HG03280 (cell line): Measurements from ENCODE around the gene NCF1.
"Not testable (repeated sequence)": the region's sequence is repeated elsewhere in the genome, so short reads cannot be mapped to it uniquely, and the experiment has no call there.

Source experiments
- ATAC-seq: cut with Tn5 transposase; IDR thresholded peaks from one replicate; pipeline ENCODE4 v1.9.1; 2021; ENCODE audit warnings: mild to moderate bottlenecking, moderate library complexity; ENCODE audit not compliant: unreplicated experiment

NCF1 gene

DNA sequence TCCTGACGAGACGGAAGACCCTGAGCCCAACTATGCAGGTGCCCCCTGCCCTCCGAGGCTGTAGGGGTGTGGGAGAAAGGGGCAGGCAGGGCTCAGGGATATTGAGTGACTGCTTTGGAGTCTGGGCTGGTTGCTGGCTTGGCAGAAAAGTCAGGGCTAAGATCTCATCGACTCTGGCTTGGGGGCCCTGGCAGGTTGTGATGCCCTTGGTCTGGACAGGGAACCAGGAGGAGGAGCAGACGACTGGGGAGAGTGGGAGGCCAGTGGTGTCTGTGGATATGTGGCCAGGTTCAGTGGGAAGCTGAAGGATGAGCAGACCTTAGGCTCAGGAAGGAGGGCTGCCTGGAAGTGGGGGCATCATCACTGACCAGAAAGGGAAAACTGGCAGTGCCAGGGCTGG, 9.8 kb downstream of the NCF1 start:
- not testable (repeated sequence) for ATAC-seq

DNA sequence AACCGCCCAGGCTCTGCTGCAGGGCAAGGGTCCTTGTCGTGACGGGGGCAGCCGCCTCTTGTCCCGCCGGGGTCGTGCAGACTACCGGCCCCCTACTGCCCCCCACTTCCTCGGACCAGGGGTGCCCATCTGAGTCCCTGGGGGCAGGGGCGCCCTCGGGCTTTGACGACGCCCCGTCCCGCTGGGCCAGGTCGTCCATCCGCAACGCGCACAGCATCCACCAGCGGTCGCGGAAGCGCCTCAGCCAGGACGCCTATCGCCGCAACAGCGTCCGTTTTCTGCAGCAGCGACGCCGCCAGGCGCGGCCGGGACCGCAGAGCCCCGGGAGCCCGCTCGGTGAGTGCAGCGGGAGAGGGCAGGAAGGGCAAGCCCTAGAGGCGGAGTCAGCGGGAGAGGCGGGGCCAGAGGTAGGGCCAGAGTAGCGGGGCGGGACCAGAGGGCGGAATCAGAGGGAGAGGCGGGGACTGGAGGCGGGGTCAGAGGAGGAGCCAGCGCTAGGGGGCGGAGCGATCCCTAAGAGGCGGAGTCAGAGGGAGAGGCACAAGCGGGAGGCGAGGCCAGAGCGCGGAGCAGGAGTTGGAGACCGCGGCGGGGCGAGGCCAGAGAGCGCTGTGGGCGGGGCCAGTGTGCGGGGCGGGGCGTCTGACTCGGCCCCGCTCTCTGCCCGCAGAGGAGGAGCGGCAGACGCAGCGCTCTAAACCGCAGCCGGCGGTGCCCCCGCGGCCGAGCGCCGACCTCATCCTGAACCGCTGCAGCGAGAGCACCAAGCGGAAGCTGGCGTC, 14.7 kb downstream of the NCF1 start:
- peak; percentile 88 for ATAC-seq

DNA sequence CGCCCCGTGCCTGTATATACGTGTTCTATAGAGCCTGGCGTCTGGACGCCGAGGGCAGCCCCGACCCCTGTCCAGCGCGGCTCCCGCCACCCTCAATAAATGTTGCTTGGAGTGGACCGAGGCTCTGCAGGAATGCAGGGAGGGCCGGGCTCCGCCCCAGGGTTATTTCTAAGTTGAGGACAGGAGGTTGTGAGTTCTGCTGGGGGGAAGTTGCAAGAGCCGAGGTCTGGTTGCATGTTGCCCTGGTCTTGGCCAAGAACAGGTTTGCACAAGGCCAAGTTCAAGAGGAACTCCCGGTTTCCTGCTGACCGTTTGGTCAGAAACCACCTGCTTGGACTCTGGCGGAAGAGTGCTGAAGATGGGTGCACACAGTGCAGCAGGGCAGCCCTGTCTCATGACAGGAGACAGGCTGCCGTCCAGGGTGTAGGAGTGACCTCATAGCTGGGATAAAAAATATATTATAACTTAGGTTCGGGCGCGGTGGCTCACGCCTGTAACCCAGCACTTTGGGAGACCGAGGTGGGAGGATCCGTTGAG, 15.5 kb downstream of the NCF1 start:
- not testable (repeated sequence) for ATAC-seq

DNA sequence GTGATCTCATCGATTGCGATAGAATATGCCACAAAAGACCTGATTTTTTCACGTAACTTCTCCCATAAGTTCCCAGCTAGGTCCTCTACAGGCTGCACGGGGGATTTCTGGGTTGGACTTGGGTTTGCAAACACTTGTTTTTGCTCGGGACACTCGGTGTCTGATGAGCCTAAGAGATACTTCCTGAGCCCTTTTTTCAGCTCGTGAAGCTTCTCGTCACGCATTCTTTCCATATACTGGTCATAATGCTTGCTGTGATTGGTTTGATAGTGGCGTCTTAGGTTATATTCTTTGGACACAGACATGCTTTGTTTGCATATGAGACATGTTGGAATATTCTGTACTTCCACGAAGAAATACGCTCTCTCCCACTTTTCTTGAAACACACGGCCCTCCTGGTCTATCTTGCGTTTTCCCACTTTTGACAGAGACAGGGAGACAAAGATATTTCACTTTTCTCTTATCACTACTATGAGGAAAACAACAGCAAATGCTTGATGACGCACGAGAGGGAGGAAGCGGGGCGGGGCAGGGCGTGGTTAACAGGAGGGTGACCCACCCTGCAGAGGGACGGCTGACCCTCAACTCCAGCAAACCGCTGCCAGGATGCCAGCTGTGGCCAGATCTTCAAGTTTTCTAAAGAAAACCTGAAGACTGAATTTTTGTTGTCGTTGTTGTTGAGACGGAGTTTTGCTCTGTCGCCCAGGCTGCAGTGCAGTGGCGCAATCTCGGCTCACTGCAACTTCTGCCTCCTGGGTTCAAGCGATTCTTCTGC, 24.2 kb downstream of the NCF1 start:
- ATAC-seq: not testable (repeated sequence)

DNA sequence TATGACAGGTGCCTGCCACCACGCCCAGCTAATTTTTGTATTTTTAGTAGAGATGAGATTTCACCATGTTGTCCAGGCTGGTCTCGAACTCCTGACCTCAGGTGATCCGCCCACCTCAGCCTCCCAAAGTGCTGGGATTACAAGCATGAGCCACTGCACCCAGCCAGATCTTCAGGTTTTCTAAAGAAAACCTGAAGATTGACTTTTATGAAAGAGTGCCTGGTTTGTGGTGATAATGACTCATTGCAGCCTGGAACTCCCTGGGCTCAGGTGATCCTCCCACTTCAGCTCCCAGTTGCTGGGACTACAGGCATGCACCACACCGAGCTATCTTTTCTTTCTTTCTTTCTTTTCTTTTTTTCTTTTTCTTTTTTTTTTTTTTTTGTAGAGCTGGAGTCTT, 24.8 kb downstream of the NCF1 start:
- ATAC-seq: not testable (repeated sequence)

DNA sequence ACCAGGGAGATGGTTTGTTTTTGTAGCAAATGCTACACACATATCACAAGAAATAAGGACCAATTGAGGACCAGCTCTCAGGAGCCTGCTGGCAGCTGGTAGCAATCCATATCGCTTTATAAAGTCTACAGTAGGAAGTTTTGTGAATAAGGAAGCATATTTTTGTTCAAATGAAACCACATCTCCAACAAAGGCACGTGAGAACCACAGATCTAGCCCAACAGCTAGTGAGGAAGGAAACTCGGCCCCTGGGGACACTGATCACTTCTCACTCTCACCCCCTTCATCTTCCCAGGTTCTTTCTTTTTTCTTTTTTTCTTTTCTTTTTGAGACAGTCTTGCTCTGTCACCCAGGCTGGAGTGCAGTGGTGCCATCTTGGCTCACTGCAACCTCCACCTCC, 42.1 kb downstream of the NCF1 start:
- not testable (repeated sequence) for ATAC-seq

GRCh38 chr7:74820146-74820805, 46.5 kb downstream of the NCF1 start:
- ATAC-seq: peak; percentile 83

- not testable (repeated sequence) for ATAC-seq
These were observed 47.4 kb downstream of the NCF1 start for GRCh38 chr7:74821259-74821658.

DNA sequence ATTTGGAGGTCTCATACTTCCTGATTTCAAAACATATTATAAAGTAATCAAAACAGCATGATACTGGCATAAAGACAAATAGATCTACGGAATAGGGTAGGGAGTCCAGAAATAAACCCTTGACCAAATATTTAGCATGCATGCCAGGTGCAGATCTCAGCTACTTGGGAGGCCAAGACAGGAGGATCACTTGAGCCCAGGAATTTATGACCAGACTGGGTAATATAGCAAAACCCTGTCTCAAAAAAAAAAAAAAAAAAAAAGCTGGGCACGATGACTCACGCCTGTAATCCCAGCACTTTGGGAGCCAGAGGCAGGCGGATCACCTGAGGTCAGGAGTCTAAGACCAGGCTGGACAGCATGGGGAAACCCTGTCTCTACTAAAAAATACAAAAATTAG, 56.1 kb downstream of the NCF1 start:
- ATAC-seq: not testable (repeated sequence)

DNA sequence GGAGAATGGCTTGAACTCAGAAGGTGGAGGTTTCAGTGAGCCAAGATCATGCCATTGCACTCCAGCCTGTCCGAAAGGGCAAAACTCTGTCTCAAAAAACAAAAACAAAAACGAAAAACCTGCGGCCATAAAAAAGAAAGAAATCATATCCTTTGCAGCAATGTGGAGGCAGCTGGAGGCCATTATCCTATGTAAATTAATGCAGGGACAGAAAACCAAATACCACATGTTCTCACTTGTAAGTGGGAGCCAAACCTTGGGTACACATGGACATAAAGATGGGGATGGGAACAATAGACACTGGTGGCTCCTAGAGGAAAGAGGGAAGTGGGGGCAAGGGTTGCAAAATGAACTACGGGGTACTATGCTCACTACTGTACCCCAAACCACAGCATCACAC, 56.6 kb downstream of the NCF1 start:
- ATAC-seq: not testable (repeated sequence)
